GM12801 (cell line): ENCODE results near the gene STUB1.

Experiments
- TF ChIP-seq, protein P1 (sequence below): IDR thresholded peaks from one replicate; pipeline ENCODE4 v1.5.1; 2011; ENCODE audit warnings: control low read depth; ENCODE audit not compliant: insufficient read length; ENCODE audit errors: extremely low read depth

The STUB1 gene

GRCh38 chr16:647173-647902, 32.9 kb upstream of the STUB1 start:
- TF ChIP-seq, protein P1, sequence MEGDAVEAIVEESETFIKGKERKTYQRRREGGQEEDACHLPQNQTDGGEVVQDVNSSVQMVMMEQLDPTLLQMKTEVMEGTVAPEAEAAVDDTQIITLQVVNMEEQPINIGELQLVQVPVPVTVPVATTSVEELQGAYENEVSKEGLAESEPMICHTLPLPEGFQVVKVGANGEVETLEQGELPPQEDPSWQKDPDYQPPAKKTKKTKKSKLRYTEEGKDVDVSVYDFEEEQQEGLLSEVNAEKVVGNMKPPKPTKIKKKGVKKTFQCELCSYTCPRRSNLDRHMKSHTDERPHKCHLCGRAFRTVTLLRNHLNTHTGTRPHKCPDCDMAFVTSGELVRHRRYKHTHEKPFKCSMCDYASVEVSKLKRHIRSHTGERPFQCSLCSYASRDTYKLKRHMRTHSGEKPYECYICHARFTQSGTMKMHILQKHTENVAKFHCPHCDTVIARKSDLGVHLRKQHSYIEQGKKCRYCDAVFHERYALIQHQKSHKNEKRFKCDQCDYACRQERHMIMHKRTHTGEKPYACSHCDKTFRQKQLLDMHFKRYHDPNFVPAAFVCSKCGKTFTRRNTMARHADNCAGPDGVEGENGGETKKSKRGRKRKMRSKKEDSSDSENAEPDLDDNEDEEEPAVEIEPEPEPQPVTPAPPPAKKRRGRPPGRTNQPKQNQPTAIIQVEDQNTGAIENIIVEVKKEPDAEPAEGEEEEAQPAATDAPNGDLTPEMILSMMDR: no peak

DNA sequence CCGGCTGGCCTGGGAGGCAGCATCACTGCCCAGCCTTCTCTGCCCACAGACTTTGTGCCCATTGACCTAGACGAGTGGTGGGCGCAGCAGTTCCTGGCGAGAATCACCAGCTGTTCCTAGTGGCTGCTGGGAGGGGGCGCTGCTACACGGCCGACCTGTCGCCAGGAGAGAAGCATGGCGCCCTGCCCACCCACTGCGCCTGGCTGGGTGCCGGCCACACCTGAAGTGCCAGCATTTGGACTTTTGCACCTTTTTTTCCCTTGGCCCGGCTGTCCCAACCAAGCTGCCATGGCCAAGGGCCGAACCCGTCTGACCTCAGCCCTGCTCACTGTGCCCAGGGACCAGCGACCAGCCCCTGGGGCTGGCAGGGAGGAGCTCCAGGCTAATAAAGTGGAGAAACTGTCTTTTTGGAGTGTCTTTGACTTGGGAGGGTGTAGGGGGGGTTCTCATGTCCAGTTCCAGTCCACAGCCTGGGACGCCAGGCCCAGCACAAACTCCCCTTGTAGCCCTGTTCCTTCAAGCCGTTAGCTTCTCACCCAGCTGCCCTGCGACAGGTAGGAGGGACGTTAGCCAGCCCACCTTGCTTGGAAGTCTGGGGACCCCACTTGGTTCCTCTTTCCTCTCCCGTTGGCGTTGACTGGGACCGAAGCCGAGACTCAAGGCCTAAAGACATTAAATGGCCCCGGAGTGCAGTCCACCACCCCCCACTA, 32.0 kb upstream of the STUB1 start:
- TF ChIP-seq, protein P1: no peak

DNA sequence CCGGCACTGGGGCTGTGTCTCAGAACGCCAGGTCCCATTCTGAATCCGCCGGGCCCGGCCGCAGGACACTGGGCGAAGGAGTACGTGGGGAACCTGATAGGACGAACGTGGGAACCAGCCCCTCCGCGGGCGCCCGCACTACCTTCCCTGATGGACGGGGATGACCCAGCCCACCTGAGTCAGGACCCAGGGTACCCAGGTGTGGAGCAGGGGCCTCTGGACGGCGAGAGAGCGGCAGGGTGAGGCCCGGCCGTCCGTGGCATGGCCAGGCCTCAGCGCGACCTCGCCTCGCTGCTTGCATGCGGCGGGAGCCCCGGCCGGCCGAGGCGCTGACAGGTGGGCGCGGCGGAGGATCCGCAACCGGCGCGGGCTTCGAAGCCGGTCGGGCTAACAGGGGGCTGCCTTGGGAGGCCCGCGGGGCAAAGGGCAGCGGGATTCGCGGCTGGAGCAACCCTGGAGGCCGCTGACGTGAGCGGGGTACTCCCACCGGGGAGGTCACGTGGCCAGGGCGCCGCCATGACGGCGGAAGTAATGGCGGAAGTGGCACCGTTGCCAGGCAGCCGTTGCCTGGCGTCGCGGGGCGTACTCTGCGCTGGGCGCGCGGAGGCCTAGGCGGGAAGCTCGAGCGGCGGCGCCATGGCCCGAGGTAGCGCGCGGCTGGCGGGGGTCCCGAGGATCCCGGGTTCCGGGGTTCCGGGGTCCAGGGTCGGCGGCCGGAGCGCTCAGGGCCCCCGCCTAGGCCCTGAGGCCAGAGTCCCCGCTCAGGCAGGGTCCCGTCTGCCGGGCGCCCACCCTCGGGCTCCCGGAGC, 31.2 kb upstream of the STUB1 start, which contains the start of gene WDR90:
WDR90 (plus strand) TSS at position 585 of the 809 bp plus-strand sequence; CDS start at position 637, 52 bp downstream.
- TF ChIP-seq, protein P1: no peak

DNA sequence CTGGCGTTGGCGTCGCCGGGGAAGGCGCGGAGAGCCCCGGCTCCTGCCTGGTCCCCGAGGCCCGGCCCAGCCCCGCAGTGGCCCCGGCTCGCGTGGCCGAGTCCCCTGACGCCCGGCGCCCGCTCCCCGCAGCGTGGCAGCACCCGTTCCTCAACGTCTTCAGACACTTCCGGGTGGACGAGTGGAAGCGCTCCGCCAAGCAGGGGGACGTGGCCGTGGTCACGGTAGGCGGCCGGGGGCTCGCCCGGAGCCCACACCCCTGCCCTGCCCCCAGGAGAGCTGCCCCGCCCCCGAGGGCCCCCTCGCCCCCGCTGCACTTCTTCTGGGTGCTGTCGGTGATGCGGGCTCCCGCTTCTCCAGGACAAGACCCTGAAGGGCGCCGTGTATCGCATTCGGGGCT, 30.6 kb upstream of the STUB1 start:
- TF ChIP-seq, protein P1: no peak

DNA sequence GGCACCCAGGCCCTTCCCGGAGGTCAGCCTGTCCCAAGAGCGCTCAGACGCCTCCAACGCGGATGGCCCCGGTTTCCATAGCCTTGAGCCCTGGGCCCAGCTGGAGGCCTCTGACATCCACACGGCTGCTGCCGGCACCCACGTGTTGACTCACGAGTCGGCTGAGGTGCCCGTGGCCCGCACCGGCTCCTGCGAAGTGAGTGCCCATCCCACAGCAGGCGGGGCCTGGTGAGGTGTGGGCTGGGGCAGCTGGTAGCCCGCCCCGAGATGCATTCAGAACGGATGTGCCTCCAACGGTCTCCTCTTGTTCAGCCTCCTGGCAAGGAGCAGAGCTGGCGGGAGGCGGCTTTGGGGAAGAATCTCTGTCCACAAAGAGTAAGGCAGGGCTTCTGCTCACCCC, 28.4 kb upstream of the STUB1 start:
- TF ChIP-seq, protein P1: no peak

DNA sequence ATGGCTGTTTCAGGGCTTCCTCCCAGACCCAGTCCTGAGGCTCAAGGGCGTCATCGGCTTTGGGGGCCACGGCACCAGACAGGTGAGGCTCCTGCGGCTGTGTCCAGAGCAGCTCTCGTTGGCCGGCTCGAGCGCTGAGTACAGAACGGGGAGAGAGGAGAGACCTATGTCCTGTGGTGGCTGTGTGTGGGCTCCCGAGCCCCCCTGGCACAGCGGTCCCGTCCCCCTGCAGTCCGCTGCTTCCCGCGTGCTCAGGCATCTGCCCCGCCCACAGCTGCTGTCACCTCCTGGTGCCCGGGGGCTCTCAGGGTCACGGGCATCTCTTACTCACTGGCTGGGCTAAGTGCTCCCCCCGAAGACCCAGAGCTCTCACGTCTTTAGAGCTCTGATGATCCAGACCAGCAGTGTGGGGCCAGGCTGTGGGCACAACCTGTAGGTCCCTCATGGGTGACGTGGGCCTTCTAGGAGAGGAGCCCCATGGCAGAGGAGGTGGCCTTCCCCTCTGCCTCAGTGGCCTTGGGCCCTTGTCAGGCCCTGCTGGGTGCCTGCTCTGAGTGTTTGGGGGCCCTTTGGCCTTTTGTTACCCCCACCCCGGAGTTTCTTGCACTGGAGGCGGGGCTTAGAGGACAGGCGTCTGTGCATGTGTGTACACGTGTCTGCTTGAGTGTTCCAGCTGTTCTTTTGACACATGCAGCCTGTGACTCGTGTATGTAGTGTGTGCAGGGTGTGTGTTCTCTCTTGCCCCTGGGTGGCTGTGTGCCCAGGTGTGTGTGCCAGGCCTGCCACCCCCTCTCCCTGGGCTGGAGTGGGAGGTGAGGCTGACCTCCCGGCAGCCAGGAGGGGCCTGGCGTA, 27.5 kb upstream of the STUB1 start:
- TF ChIP-seq, protein P1: no peak
